BLaER1 (cell line): ENCODE measurements around the gene ZSWIM4.
"Not testable (repeated sequence)": the region's sequence is repeated elsewhere in the genome, so short reads cannot be mapped to it uniquely, and the experiment has no call there.

ENCODE experiments used
- H3K27ac ChIP-seq: shearing (Covaris generic); formaldehyde crosslinking; 2 replicates; pipeline ENCODE4 v1.8.1; 2022
- H3K27me3 ChIP-seq: shearing (Covaris generic); formaldehyde crosslinking; 2 replicates; pipeline ENCODE4 v1.8.1; 2022
- H3K36me3 ChIP-seq: shearing (Covaris generic); formaldehyde crosslinking; 2 replicates; pipeline ENCODE4 v1.8.1; 2022
- H3K4me1 ChIP-seq: shearing (Covaris generic); formaldehyde crosslinking; 2 replicates; pipeline ENCODE4 v1.8.1; 2022
- H3K4me2 ChIP-seq: shearing (Covaris generic); formaldehyde crosslinking; 2 replicates; pipeline ENCODE4 v1.8.1; 2022
- H3K4me3 ChIP-seq: shearing (Covaris generic); formaldehyde crosslinking; 2 replicates; pipeline ENCODE4 v1.8.1; 2022
- H3K9ac ChIP-seq: shearing (Covaris generic); formaldehyde crosslinking; 2 replicates; pipeline ENCODE4 v1.8.1; 2022
- H3K9me3 ChIP-seq: shearing (Covaris generic); formaldehyde crosslinking; 2 replicates; pipeline ENCODE4 v1.8.1; 2022
- H4K20me1 ChIP-seq: shearing (Covaris generic); formaldehyde crosslinking; 2 replicates; pipeline ENCODE4 v1.8.1; 2022
- Cebpa-rat ChIP-seq: shearing (Covaris generic); IDR thresholded peaks from 2 replicates; pipeline ENCODE4 v1.8.1; 2022

The ZSWIM4 gene

GRCh38 chr19:13794757-13795589 is at the start of gene ZSWIM4:
TSS of gene ZSWIM4 (plus strand) at chr19:13795443. CDS start at chr19:13795649, 206 bp downstream.
- Histone ChIP-seq H3K36me3 (peaks cover 11% of the 10 kb centered on the region; the same call in 1 of the 2 replicates), H3K4me1 (peaks cover 34% of the 10 kb centered on the region), H4K20me1 (peaks cover 14% of the 10 kb centered on the region), H3K9ac (peak within 1 kb of the TSS; percentile 93), H3K4me2 (peak within 1 kb of the TSS; percentile 97), H3K27ac (peak within 1 kb of the TSS; percentile 93), H3K27me3 (no peaks in the 10 kb centered on the region), H3K4me3 (peak within 1 kb of the TSS; percentile 99), H3K9me3 (no peaks in the 10 kb centered on the region)
- no peak for TF ChIP-seq Cebpa-rat

DNA sequence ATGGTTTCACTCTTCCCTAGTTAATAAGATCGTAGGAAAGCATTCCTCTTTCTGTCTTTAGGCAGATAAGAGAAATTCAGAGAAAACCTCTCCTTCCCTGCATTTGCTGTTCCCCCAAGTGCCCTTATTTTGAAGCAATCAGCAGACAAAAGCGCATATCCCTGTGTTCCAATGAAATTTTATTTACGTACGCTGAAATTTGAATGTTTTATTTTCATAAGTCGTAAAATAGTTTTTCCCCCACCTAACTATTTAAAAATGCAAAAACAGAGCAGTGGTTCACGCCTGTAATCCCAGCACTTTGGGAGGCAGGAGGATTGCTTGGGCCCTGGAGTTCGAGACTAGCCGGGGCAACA is 48.2 kb upstream of the ZSWIM4 start:
- no peaks in the 10 kb centered on the region for H3K27me3 ChIP-seq
- peaks cover 23% of the 10 kb centered on the region for H3K4me1 ChIP-seq
- peak overlapping the region; percentile 86 for H3K4me2 ChIP-seq
- 0 out of 2 replicates have a peak overlapping the region, but pooled peaks have one; percentile 82 for H3K9ac ChIP-seq
- TF ChIP-seq Cebpa-rat = no peak
- no peak overlapping the region for H3K27ac ChIP-seq
- peaks cover 25% of the 10 kb centered on the region for H3K36me3 ChIP-seq
- peaks cover 26% of the 10 kb centered on the region; the same call in 1 of the 2 replicates for H4K20me1 ChIP-seq
- H3K9me3 ChIP-seq = no peaks in the 10 kb centered on the region
- peak overlapping the region; percentile 84 for H3K4me3 ChIP-seq

DNA sequence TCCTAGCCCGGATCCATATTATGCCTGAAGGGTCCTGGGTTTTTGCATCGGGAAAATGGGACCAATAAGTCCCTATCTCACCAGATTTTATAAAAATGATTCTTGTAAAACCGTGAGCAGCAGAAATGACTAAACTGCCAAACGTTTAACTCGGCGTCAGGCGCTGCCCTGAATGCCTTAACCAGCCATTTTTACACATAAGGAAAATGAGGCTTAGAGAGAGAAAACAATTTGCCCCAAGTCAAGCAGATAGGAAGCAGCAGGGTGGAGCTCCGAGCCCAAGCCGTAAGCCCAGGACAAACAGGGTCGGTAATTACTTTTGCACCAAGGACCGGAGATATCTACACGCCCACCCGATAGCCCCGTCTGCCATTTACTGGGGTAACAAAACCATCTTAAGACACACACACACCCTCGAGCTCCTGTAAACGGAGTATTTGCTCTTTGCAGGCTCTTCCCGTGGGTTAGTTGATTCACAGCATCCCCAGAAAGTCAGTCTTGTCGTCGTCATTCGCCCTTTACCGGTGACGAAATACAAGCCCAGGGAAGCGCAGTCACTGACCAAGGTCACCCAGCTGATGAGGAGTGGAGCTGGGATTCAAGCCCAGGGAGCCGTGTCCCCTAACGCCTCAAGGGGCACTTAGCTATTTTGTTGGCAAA is 46.9 kb upstream of the ZSWIM4 start:
- TF ChIP-seq Cebpa-rat = no peak
- peaks cover 26% of the 10 kb centered on the region; the same call in 1 of the 2 replicates for H4K20me1 ChIP-seq
- H3K36me3 ChIP-seq = peaks cover 32% of the 10 kb centered on the region
- H3K4me2 ChIP-seq = peak overlapping the region; percentile 86
- no peaks in the 10 kb centered on the region for H3K27me3 ChIP-seq
- peak overlapping the region; percentile 82 for H3K9ac ChIP-seq
- peaks cover 23% of the 10 kb centered on the region for H3K4me1 ChIP-seq
- peak overlapping the region; percentile 84 for H3K4me3 ChIP-seq
- no peaks in the 10 kb centered on the region for H3K9me3 ChIP-seq
- peak overlapping the region; percentile 80 for H3K27ac ChIP-seq

DNA sequence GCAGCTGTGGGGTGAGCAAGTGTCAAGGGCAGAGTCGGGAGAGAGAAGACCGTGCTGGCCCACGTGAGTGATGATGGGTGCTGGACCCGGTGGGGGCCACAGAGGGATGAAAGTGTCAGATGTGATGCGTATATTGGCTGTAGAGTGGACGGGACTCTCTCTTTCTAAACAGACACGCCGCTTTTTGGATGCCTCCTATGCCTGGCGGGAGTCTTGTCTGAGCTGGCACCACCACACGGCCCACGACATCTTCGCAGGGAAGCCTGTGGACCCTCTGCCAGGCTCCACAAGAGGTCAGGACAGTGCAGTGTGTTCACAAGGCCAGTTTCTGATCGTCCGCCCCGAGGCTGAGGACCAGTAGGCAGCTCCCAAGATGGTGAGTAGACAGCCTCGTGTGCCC is 43.8 kb upstream of the ZSWIM4 start:
- Histone ChIP-seq H3K36me3 (peaks cover 63% of the 10 kb centered on the region), H3K27ac (no peak overlapping the region), H3K4me1 (peaks cover 23% of the 10 kb centered on the region), H3K4me3 (no peak overlapping the region), H4K20me1 (peaks cover 26% of the 10 kb centered on the region; the same call in 1 of the 2 replicates), H3K27me3 (no peaks in the 10 kb centered on the region), H3K9me3 (no peaks in the 10 kb centered on the region), H3K9ac (no peak overlapping the region), H3K4me2 (no peak overlapping the region)
- no peak for TF ChIP-seq Cebpa-rat

DNA sequence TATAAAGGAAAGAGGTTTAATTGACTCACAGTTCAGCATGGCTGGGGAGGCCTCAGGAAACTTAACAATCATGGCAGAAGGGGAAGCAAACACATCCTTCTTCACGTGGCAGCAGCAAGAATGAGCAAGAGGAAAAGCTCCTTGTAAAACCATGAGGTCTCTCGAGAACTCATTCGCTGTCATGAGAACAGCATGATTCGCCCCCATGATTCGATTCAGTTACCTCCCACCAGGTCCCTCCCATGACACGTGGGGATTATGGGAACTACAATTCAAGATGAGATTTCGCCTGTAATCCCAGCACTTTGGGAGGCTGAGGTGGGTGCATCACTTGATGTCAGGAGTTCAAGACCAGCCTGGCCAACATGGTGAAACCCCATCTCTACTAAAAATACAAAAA is 41.6 kb upstream of the ZSWIM4 start:
- H3K27me3 ChIP-seq, H3K9ac ChIP-seq, H3K9me3 ChIP-seq, H3K4me3 ChIP-seq, H3K27ac ChIP-seq, H3K4me2 ChIP-seq: not testable (repeated sequence)
- Histone ChIP-seq H3K4me1 (peaks cover 14% of the 10 kb centered on the region), H3K36me3 (peaks cover 85% of the 10 kb centered on the region), H4K20me1 (peaks cover 24% of the 10 kb centered on the region; the same call in 1 of the 2 replicates)

DNA sequence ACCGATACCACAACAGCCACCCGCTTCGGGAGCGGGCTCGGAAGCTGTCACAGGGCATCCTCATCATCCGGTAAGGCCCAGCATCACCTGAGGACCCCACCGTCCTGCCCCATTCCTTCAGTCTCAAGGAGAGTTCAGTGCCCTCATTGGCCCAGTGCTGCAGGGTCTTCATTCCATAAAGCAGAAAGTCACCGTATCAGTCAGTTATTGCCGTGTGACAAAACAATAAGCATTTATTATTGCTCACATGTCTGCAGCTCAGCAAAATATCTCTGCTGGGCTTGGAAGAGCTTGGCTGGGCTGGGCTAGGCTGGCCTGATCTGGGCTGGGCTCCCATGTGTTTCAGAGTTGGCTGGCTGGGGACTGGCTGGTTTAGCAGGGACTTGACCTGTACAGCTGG is 39.0 kb upstream of the ZSWIM4 start:
- TF ChIP-seq Cebpa-rat = no peak
- Histone ChIP-seq H3K27ac (no peak overlapping the region), H3K9me3 (no peaks in the 10 kb centered on the region), H3K4me3 (no peak overlapping the region), H3K9ac (no peak overlapping the region), H3K4me2 (no peak overlapping the region), H4K20me1 (0 out of 2 replicates have a peak, but pooled peaks cover 6% of the 10 kb centered on the region), H3K27me3 (no peaks in the 10 kb centered on the region), H3K36me3 (peaks cover 98% of the 10 kb centered on the region), H3K4me1 (no peaks in the 10 kb centered on the region)

- H3K4me2 ChIP-seq = no peak overlapping the region
- peaks cover 100% of the 10 kb centered on the region for H3K36me3 ChIP-seq
- H3K9me3 ChIP-seq = no peaks in the 10 kb centered on the region
- H3K27ac ChIP-seq = no peak overlapping the region
- TF ChIP-seq Cebpa-rat = no peak
- H3K4me3 ChIP-seq = no peak overlapping the region
- no peaks in the 10 kb centered on the region for H3K27me3 ChIP-seq
- H4K20me1 ChIP-seq = no peaks in the 10 kb centered on the region
- no peak overlapping the region for H3K9ac ChIP-seq
- no peaks in the 10 kb centered on the region for H3K4me1 ChIP-seq
These were observed 37.2 kb upstream of the ZSWIM4 start for GRCh38 chr19:13757805-13758772.

DNA sequence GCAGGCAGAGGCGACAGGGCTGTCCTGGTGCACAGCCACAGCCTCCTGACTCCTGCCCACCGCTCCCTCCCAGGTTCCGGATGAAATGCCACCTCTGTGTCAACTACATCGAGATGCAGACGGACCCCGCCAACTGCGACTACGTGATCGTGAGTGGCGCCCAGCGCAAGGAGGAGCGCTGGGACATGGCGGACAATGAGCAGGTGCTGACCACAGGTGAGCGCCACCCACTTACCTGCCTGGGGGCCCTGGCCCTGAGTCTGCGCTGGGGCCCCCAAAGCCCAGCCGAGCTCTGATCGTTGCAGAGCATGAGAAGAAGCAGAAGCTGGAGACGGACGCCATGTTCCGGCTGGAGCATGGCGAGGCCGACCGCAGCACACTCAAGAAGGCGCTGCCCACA is 36.4 kb upstream of the ZSWIM4 start:
- H3K4me1 ChIP-seq = peaks cover 2% of the 10 kb centered on the region; the same call in 1 of the 2 replicates
- H3K9me3 ChIP-seq = no peaks in the 10 kb centered on the region
- TF ChIP-seq Cebpa-rat = no peak
- H4K20me1 ChIP-seq = no peaks in the 10 kb centered on the region
- no peak overlapping the region for H3K9ac ChIP-seq
- no peak overlapping the region for H3K4me3 ChIP-seq
- H3K27ac ChIP-seq = no peak overlapping the region
- H3K27me3 ChIP-seq = no peaks in the 10 kb centered on the region
- H3K4me2 ChIP-seq = no peak overlapping the region
- peaks cover 96% of the 10 kb centered on the region for H3K36me3 ChIP-seq

GRCh38 chr19:13761423-13761822 is 33.8 kb upstream of the ZSWIM4 start:
- no peak overlapping the region for H3K4me3 ChIP-seq
- no peak overlapping the region for H3K27ac ChIP-seq
- H3K4me2 ChIP-seq = no peak overlapping the region
- no peak overlapping the region for H3K9ac ChIP-seq
- H3K9me3 ChIP-seq = no peaks in the 10 kb centered on the region
- peaks cover 22% of the 10 kb centered on the region for H3K4me1 ChIP-seq
- H3K27me3 ChIP-seq = no peaks in the 10 kb centered on the region
- peaks cover 16% of the 10 kb centered on the region for H4K20me1 ChIP-seq
- peaks cover 70% of the 10 kb centered on the region for H3K36me3 ChIP-seq
- TF ChIP-seq Cebpa-rat = no peak
